ENCODE results near the gene OSCP1.

Gene OSCP1

DNA sequence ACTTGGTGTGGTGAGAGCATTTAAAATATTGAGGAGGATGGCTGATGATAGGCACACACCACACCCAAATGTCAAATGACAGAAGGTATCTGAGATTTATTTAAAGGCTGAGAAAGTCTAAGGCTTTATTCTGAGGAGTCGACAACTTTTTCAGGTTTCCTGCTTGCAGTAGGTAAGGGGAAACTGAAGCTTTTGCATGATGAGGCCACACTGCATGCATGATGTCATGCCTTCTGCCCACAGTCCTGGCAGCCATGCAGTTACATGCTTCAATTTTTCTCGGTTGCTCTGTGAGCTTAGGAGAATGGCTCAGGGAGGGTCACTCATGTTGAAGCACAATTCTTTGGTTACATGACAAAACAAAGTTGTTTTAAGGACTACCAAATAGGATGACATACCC is 7.0 kb downstream of the OSCP1 start:
- no peak for FAIRE-seq

DNA sequence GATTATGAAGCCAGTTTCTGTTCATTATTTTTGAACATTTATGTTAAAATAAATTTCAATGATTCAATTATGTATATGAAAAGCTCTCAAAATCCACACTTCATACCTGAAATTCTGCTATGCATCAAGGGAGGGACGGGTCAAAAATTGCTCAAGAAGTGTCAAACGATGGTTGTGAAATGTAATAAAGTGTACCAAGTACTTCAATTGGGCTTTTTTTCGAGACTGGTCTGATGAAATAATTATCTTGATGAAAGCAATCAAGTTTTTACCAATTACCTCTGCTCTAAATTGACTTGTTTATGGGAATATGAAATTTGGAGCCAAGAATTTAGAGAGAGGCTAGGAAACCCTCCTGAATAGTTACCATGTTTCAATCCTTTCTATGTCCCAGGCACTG is 7.9 kb downstream of the OSCP1 start:
- FAIRE-seq: no peak

DNA sequence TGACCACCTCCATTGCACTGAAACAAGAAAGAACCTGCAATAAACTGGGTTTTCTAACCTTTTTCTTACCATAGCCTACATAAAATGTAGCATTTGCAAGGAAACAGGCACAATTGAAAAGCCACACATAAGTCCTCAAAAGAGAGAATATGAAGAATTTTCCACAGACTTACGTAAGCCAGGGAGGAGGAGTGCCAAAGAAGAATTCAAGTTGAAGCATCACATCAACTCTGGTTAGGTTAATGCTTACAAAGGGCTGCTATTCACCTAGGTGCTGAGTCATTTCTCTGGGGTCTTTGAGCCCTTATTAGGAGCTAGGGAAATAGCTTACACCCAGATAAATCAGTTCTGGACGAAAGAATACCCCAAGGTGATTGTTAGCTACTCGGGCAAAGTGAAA is 9.6 kb downstream of the OSCP1 start:
- FAIRE-seq: no peak

DNA sequence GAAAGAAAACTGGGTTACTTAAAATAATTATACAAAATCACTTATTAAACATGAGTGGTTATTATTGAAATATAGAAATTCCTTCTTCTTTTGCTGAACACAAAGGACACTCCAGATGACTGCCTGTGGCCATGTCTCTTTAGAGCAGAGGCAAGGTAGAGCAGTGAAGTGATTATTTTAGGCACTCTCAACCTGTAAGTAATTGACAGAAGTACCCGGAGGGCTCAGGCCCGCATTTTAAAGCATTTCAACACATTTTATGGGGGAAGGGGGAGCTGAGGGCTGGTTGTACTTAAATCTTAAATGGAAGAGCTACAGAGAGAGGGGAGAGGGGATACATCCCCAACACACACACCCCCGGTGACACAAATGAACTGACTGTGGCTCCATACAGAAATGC is 10.2 kb downstream of the OSCP1 start:
- FAIRE-seq: no peak

DNA sequence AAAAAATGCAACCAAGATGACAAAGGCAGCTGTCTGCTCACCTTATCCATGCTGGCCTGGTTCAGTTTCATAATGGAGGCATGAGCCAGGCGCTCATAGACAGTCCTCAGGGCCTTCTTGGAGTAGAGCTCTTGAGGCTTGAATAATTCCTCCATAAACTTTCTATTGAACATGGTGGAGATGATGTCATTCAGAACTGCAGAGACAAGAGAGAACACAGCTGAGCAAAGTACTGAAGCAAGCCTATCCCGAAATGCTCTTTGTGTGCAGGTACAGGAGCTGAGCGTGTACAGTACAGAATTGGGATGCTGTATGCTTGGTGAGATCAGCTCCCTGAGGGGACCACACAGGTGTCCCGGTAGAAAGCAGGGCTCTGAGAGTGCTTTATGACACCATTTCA is 11.5 kb downstream of the OSCP1 start:
- FAIRE-seq: no peak

DNA sequence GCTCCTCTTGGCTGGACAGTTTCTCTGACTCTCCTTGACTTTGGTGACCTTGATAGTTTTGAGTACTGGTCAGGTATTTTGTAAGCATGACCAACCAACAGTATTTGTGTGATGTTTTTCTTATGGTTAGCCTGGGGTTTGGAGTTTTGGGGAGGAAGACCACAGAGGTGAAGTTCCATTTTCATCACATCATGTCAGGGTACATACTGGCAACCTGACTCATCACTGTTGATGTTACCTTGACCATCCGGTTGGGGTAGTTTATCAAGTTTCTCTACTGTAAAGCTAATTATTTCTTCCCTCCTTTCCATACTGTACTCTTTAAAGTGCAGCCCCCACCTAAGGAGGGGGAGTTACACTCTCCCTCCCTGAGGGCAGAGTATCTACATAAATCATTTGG is 13.4 kb downstream of the OSCP1 start:
- no peak for FAIRE-seq

DNA sequence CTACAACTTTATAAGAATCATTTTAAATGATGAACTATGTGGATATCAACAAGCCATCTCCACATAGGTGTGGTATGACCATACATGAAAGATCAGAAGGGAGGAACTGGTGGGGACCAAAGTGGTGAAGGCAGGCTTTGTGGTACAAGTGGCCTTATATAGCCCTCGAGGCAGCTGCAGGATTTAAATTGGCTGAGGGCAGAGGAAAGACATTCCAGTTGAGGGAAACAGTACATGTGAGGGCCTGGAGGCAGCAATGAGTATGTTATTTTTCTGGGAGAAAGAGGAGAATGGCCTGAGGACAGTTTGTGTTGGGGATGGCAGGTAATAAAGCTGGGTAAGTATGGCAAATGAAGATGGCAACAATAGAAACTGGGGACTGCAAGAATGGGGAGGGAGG is 17.1 kb downstream of the OSCP1 start:
- no peak for FAIRE-seq

DNA sequence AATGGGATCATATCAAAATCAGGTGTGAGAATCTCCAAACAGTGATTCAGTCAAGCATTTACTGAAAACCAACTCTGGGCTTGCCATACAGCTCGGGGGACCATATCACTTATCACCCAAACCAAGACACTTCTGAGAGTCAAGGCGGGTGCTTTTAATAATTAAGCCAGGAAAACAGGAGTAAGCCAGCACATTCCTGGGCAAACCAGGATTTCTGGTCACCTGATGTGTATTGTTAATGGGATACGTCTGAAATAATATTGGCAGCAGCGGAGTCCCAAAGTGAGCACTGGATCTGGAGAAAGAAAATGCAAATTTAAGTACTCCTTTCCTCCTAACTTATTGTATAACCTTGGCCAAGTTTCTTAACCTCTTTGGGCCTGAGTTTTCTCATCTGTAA is 17.6 kb downstream of the OSCP1 start:
- FAIRE-seq: no peak

DNA sequence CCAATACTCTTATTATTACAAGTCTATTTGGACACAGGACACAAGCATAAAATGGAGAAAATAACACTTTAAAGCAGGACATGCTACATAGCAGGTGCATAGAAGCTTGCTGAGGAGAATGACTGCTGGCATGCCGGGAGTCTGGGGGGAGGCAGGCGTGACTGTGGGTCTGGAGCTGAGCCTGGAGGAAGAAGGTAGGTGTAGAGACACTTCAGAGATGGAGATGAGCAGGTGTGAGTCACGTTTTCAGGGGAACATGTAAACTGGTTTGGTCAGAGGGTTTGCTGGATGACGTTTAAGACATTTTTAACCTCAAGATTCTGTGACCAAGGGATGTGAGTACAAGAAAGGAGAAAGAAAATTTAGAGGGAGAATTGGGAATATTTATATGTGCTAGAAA is 24.5 kb downstream of the OSCP1 start:
- FAIRE-seq: no peak

DNA sequence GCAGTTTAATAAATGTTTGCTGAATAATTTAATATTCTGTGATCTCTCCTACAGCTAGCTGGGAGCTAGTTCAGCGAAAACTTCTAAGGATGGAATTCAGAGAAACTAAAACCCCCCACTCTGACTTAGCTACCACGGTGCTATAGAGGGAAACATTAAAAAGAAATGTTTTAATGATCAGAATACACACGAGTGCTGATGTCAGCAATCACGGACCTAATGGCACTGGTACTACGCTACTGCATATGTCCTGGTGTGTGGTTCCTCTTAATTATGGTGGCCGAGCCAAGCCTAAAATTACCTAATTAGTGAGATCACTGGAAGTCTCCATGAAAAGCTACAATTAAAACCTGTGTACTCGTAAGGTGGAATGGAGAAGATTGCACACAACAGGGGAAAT is 28.6 kb downstream of the OSCP1 start:
- FAIRE-seq: no peak

DNA sequence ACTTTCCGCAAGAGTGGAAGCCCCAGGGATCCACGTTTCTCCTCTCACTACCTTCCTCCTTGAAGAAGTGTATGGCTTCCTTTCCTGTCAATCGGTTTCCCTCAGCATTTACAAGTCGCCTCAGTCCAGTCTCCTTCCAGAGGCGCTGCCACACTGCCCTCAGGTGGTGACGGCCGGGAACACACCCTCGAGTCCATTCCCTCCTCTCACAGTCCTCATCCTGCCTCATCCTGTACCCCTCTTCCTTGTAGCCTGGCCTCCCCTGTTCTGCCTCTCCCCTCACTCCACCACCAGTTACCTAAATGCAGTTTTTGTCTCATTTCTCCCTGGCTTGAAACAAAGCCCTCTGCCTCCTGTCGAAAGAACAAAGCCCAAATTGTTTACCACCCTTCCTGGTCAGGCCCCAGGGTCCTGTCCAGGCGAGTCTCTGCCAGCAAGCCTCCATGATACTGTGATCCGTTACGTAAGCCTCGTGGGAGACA is 29.4 kb downstream of the OSCP1 start:
- FAIRE-seq: peak; percentile 95

DNA sequence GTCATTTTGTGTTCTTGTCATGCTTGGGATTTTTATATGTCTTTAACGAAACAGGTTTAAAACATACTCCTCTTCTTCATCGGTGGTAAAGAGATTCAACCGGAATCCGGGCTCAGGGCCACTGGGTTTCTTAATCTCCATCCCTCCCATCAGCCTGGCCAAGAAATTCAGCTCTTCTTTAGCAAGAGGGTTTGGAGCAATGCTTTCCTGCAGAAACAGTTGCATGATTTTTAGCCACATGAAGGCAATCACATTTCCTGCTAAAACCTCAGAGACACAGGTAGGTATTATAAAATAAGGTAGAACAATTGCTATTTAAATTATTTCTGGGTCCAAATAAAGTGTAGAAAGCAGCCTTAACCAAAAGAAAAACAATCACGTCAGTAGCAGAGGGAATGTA is 29.8 kb downstream of the OSCP1 start:
- no peak for FAIRE-seq

DNA sequence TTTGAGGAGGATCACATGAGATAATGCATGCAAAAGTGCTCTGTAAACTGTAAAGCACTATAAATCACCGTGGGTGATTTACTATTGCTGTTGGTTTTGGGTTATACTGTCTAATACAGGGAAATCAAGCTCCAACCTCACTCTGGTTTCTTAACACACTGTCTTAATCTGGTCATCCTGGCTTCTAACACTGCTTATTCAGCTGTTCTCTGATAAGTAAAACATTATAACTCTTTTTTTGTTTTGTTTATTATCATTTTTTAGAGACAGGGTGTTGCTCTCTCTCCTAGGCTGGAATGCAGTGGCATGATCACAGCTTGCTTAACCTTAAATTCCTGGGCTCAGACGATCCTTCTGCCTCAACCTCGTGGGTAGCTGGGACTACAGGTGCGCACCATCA is 30.7 kb downstream of the OSCP1 start:
- FAIRE-seq: no peak

DNA sequence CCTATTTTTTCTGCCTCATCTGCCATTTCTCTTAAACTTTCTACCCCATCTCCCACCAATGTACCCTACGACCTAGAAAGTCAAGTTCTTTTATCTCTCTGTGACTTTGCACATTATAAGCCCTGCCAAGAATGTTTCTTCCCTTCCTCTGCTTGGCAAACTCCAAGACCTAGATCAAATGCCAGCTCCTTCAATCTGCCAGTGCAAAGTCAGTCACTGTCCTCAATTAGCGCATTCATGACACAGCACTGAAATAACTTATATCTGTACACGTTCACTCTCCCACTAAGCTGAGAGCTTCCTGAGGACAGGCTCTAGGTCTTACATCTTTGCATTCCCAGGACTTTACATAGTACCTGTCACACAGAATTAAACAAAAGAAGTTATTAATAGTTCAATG is 31.1 kb downstream of the OSCP1 start:
- FAIRE-seq: no peak

DNA sequence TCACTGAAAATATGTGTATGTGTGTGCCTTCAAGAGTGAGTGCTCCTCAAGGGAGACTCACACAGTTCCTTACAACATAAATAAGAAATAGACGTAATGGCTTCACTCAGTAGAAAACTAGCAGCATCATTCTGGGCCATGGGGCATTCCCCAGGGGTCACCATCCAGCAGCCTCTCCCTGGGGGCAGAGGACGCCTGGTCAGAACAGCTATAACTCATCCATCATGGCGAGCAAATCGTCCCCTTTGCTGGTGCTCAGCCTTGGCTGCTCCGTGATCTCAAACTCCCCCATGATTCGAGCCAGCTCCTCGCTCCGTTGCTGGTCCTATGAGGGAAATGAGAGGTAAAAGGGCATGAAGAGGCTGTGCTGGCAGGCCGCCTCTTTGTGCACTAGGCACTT is 32.3 kb downstream of the OSCP1 start:
- no peak for FAIRE-seq

DNA sequence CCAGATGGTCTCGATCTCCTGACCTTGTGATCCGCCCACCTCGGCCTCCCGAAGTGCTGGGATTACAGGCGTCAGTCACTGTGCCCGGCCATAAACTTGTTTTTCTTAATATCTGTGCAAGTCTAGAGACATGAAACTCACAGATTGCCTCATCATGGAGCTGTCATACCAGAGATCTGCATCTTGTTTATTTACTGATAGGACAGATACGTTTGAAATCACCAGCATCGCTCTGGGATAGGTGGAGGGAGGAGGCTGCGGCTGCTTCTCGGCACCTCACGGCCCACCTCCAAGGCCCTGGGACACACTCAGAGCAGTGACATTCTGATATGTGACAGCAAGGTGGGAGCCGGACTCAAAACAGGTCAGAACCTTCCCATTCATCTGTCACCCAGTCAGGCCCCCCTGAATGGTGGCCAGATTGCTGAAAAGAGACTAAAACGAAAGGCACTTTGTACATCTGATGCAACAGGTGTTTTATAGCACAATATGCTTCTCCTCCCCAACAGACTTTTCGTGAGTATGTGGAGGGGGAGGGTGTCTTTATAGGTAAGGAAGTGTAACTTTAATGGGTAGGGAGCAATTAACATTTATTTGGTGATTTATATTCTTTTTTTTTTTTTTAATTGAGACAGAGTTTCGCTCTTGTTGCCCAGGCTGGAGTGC is 34.5 kb downstream of the OSCP1 start:
- FAIRE-seq: no peak

DNA sequence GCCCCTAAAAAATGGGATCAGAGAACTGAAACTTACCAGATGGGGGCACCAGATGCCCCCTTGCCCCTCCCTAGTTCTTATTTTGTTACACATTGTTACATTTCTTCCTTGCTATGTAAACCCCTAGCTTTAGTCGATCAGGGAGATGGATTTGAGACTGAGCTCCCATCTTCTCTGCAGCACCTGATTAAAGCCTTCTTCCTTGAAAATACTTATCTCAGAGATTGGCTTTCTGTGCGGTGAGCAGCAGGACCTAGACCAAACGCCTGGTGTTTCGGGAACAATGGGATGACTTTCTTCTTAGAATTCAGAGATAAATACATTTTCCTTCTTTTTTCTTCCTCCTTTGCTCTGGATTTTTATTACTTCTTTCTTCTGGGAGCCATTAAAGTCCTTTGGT is 35.9 kb downstream of the OSCP1 start:
- FAIRE-seq: no peak

DNA sequence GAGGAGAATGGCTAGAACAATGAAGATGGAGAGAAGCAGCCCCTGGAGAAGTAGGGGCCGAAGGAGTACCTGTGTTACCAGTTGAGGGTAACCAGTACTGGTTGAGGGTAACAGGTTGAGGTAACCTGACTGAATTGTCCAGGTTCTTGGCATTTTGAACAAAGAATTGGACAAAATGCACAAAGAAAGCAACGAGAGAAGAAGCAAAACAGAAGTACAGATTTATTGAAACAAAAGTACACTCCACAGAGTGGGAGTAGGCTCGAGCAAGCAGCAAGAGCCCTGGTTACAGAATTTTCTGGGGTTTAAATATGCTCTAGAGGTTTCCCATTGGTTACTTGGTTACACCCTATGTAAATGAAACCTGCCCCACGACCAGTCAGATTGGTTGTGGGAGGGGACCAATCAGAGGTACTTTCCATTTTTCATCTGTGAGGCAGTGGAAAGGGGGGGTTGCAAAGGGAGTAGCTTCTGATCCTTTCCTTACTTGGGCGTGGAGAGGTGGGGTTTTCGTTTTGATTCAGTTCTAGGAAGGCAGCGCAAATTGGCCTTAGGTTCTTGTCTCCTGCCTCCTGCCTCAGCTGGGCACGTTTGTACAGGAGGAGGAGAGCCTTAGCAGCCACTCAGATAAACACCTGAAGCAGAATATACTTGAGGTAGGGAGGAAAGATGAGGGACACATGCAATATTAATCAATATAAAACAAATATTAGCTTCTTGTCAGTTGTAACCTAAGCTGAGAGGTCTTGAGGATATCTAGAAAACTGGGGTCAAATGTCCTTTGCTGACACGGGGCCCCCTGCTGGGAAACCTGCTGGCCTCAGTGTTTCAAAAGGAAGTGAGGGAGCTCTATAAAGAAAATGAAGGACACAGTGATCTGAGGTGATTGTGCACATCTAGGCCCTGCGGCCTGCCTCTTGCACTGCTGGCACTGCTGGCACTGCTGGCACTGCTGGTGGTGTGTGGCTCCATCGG is 38.3 kb downstream of the OSCP1 start:
- FAIRE-seq: no peak

DNA sequence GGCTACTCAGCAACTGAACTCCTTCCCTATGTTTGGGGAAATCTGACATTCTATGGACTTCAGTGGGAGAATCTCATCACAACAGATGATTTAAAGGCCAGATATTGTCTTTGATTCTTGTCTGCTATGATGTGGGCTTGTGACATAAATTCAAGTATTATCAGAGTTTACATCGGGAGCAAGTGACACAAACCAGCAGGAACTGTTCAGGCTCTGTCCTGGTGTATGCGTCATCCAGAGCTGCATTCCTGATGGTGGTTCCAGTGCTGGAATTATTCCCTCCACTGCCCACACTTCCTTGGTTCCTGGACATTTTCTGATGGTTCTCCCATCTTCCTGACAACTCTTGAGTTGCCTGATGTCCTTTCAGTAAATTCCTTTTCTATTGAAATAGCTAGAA is 41.8 kb downstream of the OSCP1 start:
- FAIRE-seq: no peak

DNA sequence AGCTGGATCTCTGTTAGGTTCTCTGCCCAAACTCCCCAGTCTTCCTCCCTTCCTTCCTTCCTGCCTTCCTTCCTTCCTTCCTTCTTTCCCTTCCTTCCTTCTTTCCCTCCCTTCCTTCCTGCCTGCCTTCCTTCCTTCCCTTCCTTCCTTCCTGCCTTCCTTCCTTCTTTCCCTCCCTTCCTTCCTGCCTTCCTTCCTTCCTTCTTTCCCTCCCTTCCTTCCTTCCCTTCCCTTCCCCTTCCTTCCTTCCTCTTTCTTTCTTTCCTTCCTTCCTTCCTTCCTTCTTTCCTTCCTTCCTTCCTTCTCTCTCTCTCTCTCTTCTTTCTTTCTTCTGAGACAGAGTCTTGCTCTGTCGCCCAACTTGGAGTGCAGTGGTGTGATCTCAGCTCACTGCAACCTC is 43.8 kb downstream of the OSCP1 start:
- FAIRE-seq: no peak

DNA sequence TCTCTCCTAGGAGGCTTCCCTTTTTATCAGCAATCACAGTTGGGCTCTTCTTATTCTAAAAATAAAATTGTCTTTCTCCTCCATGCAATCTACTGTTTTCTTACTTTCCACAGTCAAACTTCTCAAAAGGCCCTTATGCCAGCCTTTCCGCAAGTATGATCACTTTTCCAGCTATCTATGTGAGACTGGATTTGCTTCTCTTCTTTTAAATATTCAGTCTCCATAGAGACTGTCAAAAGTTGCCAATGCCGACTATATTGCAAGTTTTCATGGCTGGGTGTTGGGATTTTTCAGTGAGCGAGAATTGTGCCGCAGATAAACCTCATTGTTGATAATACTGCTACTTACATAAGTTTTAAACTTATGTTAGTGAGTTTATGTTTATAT is 47.8 kb downstream of the OSCP1 start:
- no peak for FAIRE-seq

DNA sequence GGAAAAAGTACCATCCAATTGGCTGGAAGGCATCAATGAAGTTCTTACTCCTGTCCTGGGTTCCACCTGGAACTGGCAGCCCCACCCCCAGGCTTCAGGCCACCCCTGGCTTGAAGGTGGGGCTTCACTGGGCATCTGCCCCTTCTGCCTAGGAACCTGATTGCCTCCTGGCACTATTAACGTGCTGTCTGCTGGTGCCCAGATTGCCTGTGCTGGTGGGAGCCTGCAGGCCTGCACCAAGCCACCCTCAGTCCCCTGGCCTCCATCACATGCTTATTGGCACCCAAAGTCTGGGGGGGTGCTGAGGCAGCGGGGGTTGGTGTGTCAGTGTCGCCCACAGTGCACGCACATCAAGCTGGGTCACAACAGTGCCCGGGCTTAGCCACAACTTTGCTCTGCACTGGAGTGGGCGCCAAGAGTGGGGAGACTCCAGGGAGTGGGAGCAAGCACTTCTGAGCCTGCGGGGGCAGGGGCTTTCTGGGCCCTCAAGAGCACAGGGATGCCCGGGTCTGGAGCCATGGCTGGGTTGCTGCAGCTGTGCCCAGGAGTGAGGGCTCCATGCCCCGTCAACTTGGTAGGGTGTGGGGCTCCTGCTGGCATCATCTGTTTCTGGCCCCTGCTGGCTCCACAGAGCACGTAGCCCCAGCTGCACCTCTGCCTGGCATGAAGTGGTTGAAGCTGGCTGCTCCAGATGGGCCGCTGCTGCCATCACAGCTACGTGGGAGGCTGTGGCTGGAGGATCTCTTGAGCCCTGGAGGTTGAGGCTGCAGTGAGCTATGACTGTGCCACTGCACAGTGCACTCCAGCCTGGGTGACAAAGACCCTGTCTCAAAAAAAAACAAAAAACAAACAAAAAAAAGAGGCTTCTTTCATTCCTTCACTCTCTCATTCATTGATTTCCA is 48.4 kb downstream of the OSCP1 start:
- FAIRE-seq: no peak

All from islet of Langerhans (tissue), 1 donor.